ENCODE results near the gene CARD11. TPM values are rescaled to one million over a fixed set of nuclear protein-coding genes. Genes with fewer than 3 reads are reported as not detected.
A peak's percentile ranks its signal among the peaks of the same experiment; 100 is the strongest.

The CARD11 gene
- total and polyA plus RNA-seq, 2 of the 13 experiments (the other 11 are each of a cell fraction or from before 2014, with no cell fraction given): 0.04 TPM; not detected in 1

DNA sequence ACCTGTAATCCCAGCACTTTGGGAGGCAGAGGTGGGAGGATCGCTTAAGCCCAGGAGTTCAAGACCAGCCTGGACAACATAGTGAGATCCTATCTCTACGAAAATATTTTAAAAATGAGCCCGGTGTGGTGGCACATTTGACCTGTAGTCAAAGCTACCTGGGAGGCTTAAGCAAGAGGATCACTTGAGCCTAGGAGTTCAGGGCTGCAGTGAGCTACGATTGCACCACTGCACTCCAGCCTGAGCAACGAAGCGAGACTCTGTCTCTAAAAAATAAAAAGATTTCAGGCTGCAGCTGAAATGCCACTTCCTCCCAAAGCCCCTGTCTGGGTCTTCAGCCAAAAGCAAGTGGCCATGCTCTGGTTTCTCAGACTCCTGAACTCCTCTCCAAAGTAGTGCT is 38.7 kb upstream of the CARD11 start:
- H3K4me3 ChIP-seq (replicated peaks in 1 of 3; ENCODE audit: insufficient read depth in 1 of 3, low read depth in 2 of 3, low read length in 3 of 3): no peak overlapping the region
- ChIA-PET POLR2A (no interaction called here), CTCF (ENCODE audit: low intra/inter-chr PET ratio, low total read pairs) (no interaction called here)
- ATAC-seq (no peak), FAIRE-seq (no peak), DNase-seq (ENCODE audit: low spot score) (no peak)
- intact Hi-C loops (cut with micrococcal nuclease; ENCODE audit: unreplicated experiment) (no loop called here), in situ Hi-C loops (cut with HindIII; ENCODE audit: extremely low pct_ligation_motif_present, low pct_unique_long_range_greater_than_20kb) (no loop called here)
- no peak overlapping the region for H3K27ac ChIP-seq (ENCODE audit: extremely low read length, insufficient read depth, low read length)
- no peaks in the 10 kb centered on the region for H3K79me2 ChIP-seq (ENCODE audit: insufficient read depth, low read length)
- peaks cover 1 to 17% of the 10 kb centered on the region in 2 experiments; a peak in 2 of 5 replicates for H3K27me3 ChIP-seq (ENCODE audit: control insufficient read depth in 1 of 2, insufficient read depth in 2 of 2, low read length in 2 of 2)
- no peaks in the 10 kb centered on the region for H3K36me3 ChIP-seq (replicated peaks in 1 of 2; ENCODE audit: control insufficient read depth in 1 of 2, insufficient read depth in 2 of 2, low read length in 2 of 2)
- H4K20me1 ChIP-seq (ENCODE audit: insufficient read depth, low read length): no peaks in the 10 kb centered on the region
- 25% methylated on average over 6 of the region's 6 CpGs for WGBS (ENCODE audit: low lambda C conversion rate)
- no TSS peak for BruUV-seq (replicated peaks)
- no peaks in the 10 kb centered on the region for H3K9me3 ChIP-seq (ENCODE audit: low read length)
- H3K4me2 ChIP-seq (ENCODE audit: low read depth, low read length): no peak overlapping the region
- TF ChIP-seq ZNF121 (CRISPR knock-in tag; IDR thresholded peaks at IDR 0.05) (0 out of 2 replicates have a peak, but pooled peaks have one; percentile 21), ZNF3 (CRISPR knock-in tag; IDR thresholded peaks at IDR 0.05) (no peak)
- no peak overlapping the region for H2AFZ ChIP-seq (ENCODE audit: low read length)
- H3K9ac ChIP-seq (ENCODE audit: insufficient read depth, low read depth, low read length): no peak overlapping the region
- H3K4me1 ChIP-seq (ENCODE audit: insufficient read depth, low read length): no peaks in the 10 kb centered on the region

DNA sequence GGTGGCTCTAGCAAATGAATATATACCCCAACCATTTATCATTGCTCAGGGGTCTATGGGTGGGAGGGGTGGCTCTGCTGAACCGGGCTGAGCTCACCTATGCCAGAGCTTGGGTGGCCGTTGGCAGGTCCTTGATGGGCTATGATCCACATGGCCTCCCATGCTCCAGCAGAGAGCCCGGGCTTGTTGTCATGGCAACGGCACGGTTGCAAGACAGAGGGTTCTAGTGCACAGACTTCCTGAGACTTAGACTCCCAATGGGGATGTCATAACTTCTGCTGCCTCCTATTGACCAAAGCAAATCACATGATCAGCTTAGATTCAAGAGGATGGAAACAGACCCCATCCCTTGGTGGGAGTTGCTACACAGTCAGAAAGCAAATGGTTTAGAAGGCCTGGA is 36.4 kb upstream of the CARD11 start:
- H3K4me2 ChIP-seq (ENCODE audit: low read depth, low read length): no peak overlapping the region
- WGBS (ENCODE audit: low lambda C conversion rate): 67% methylated on average over 3 of the region's 5 CpGs
- no peaks in the 10 kb centered on the region for H3K79me2 ChIP-seq (ENCODE audit: insufficient read depth, low read length)
- no peaks in the 10 kb centered on the region for H4K20me1 ChIP-seq (ENCODE audit: insufficient read depth, low read length)
- BruUV-seq (replicated peaks): no TSS peak
- intact Hi-C loops (cut with micrococcal nuclease; ENCODE audit: unreplicated experiment): no loop called here
- peaks cover 0 to 8% of the 10 kb centered on the region in 2 experiments; a peak in 2 of 5 replicates for H3K27me3 ChIP-seq (ENCODE audit: control insufficient read depth in 1 of 2, insufficient read depth in 2 of 2, low read length in 2 of 2)
- ChIA-PET POLR2A (interaction anchor here (0.7 kb wide), 1 partner anchor 599 kb away, joined by 4 read pairs; no protein-coding TSS in a partner anchor), CTCF (ENCODE audit: low intra/inter-chr PET ratio, low total read pairs) (no interaction called here)
- ATAC-seq: no peak
- peaks cover 10% of the 10 kb centered on the region for H3K4me1 ChIP-seq (ENCODE audit: insufficient read depth, low read length)
- no peak for DNase-seq (ENCODE audit: low spot score)
- in situ Hi-C loops (cut with HindIII; ENCODE audit: extremely low pct_ligation_motif_present, low pct_unique_long_range_greater_than_20kb): no loop called here
- H3K9ac ChIP-seq (ENCODE audit: insufficient read depth, low read depth, low read length): no peak overlapping the region
- TF ChIP-seq RFX1 (IDR thresholded peaks at IDR 0.05): peak; percentile 57; the same call in 1 of the 2 replicates
- TF ChIP-seq, protein P1, sequence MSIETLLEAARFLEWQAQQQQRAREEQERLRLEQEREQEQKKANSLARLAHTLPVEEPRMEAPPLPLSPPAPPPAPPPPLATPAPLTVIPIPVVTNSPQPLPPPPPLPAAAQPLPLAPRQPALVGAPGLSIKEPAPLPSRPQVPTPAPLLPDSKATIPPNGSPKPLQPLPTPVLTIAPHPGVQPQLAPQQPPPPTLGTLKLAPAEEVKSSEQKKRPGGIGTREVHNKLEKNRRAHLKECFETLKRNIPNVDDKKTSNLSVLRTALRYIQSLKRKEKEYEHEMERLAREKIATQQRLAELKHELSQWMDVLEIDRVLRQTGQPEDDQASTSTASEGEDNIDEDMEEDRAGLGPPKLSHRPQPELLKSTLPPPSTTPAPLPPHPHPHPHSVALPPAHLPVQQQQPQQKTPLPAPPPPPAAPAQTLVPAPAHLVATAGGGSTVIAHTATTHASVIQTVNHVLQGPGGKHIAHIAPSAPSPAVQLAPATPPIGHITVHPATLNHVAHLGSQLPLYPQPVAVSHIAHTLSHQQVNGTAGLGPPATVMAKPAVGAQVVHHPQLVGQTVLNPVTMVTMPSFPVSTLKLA (IDR thresholded peaks at IDR 0.05): no peak
- no peak for FAIRE-seq
- H3K27ac ChIP-seq (ENCODE audit: extremely low read length, insufficient read depth, low read length): no peak overlapping the region
- no peak overlapping the region for H2AFZ ChIP-seq (ENCODE audit: low read length)
- peaks cover 12% of the 10 kb centered on the region; the same call in 1 of the 2 replicates for H3K9me3 ChIP-seq (ENCODE audit: low read length)
- no peak overlapping the region for H3K4me3 ChIP-seq (replicated peaks in 1 of 3; ENCODE audit: insufficient read depth in 1 of 3, low read depth in 2 of 3, low read length in 3 of 3)
- no peaks in the 10 kb centered on the region for H3K36me3 ChIP-seq (replicated peaks in 1 of 2; ENCODE audit: control insufficient read depth in 1 of 2, insufficient read depth in 2 of 2, low read length in 2 of 2)
